Measurements from ENCODE around the gene SERPINA1.

The SERPINA1 gene

GRCh38 chr14:94343238-94344005 is 45.0 kb downstream of the SERPINA1 start:
- H3K4me3 ChIP-seq (IDR thresholded peaks at IDR 0.05; ENCODE audit: insufficient read depth, low read depth, low read length), result no peak overlapping the region
- no peaks in the 10 kb centered on the region for H4K20me1 ChIP-seq (ENCODE audit: insufficient read depth)
- H3K36me3 ChIP-seq (ENCODE audit: insufficient read depth), result no peaks in the 10 kb centered on the region
- no peaks in the 10 kb centered on the region for H3K27me3 ChIP-seq (ENCODE audit: insufficient read depth, low read depth)
- TF ChIP-seq CTCF (conservative IDR thresholded peaks at IDR 0.05; ENCODE audit: low read depth, low read length), result no peak
- no peak overlapping the region for H3K9ac ChIP-seq
- H3K4me1 ChIP-seq (ENCODE audit: low read depth, poor library complexity, severe bottlenecking), result peaks cover 12% of the 10 kb centered on the region
- no peaks in the 10 kb centered on the region for H3K79me2 ChIP-seq (ENCODE audit: insufficient read depth, low read depth)
- H2AFZ ChIP-seq (ENCODE audit: low read depth), result no peak overlapping the region
- no peak overlapping the region for H3K27ac ChIP-seq
- no peak overlapping the region for H3K4me2 ChIP-seq

- Histone ChIP-seq H4K20me1 (ENCODE audit: insufficient read depth) (no peaks in the 10 kb centered on the region), H3K79me2 (ENCODE audit: insufficient read depth, low read depth) (no peaks in the 10 kb centered on the region), H2AFZ (ENCODE audit: low read depth) (no peak overlapping the region), H3K4me3 (IDR thresholded peaks at IDR 0.05; ENCODE audit: insufficient read depth, low read depth, low read length) (no peak overlapping the region), H3K27ac (no peak overlapping the region), H3K36me3 (ENCODE audit: insufficient read depth) (no peaks in the 10 kb centered on the region), H3K4me1 (ENCODE audit: low read depth, poor library complexity, severe bottlenecking) (peaks cover 13% of the 10 kb centered on the region), H3K4me2 (no peak overlapping the region), H3K27me3 (ENCODE audit: insufficient read depth, low read depth) (no peaks in the 10 kb centered on the region), H3K9ac (no peak overlapping the region)
- no peak for TF ChIP-seq CTCF (conservative IDR thresholded peaks at IDR 0.05; ENCODE audit: low read depth, low read length)
These were observed 46.0 kb downstream of the SERPINA1 start for GRCh38 chr14:94342334-94342934.

GRCh38 chr14:94341656-94342333 is 46.6 kb downstream of the SERPINA1 start:
- H3K27ac ChIP-seq, result no peak overlapping the region
- peaks cover 12% of the 10 kb centered on the region for H3K4me1 ChIP-seq (ENCODE audit: low read depth, poor library complexity, severe bottlenecking)
- H3K9ac ChIP-seq, result no peak overlapping the region

GRCh38 chr14:94340533-94340932 is 47.9 kb downstream of the SERPINA1 start:
- no peaks in the 10 kb centered on the region for H3K79me2 ChIP-seq (ENCODE audit: insufficient read depth, low read depth)
- H3K4me1 ChIP-seq (ENCODE audit: low read depth, poor library complexity, severe bottlenecking), result peaks cover 7% of the 10 kb centered on the region
- no peak for TF ChIP-seq CTCF (conservative IDR thresholded peaks at IDR 0.05; ENCODE audit: low read depth, low read length)
- no peak overlapping the region for H3K9ac ChIP-seq
- no peak overlapping the region for H3K4me2 ChIP-seq
- no peak overlapping the region for H2AFZ ChIP-seq (ENCODE audit: low read depth)
- no peak overlapping the region for H3K27ac ChIP-seq
- H3K27me3 ChIP-seq (ENCODE audit: insufficient read depth, low read depth), result no peaks in the 10 kb centered on the region
- no peaks in the 10 kb centered on the region for H4K20me1 ChIP-seq (ENCODE audit: insufficient read depth)
- no peak overlapping the region for H3K4me3 ChIP-seq (IDR thresholded peaks at IDR 0.05; ENCODE audit: insufficient read depth, low read depth, low read length)
- no peaks in the 10 kb centered on the region for H3K36me3 ChIP-seq (ENCODE audit: insufficient read depth)

More at GRCh38 chr14:94341656-94342333, 46.6 kb downstream of the SERPINA1 start:
- H3K79me2 ChIP-seq (ENCODE audit: insufficient read depth, low read depth), result no peaks in the 10 kb centered on the region
- H3K4me2 ChIP-seq, result no peak overlapping the region
- no peak overlapping the region for H3K4me3 ChIP-seq (IDR thresholded peaks at IDR 0.05; ENCODE audit: insufficient read depth, low read depth, low read length)
- no peak for TF ChIP-seq CTCF (conservative IDR thresholded peaks at IDR 0.05; ENCODE audit: low read depth, low read length)
- no peaks in the 10 kb centered on the region for H3K36me3 ChIP-seq (ENCODE audit: insufficient read depth)
- no peaks in the 10 kb centered on the region for H3K27me3 ChIP-seq (ENCODE audit: insufficient read depth, low read depth)
- no peaks in the 10 kb centered on the region for H4K20me1 ChIP-seq (ENCODE audit: insufficient read depth)
- H2AFZ ChIP-seq (ENCODE audit: low read depth), result no peak overlapping the region
